Skeletal muscle satellite cell (primary cell): Measurements from ENCODE around the gene RGS6.

Experiments
- H3K27me3 ChIP-seq: 2 replicates; pipeline ENCODE4 v1.7.0; 2013; ENCODE audit warnings: low read length; ENCODE audit not compliant: control insufficient read depth, insufficient read depth
- H3K36me3 ChIP-seq: 2 replicates; pipeline ENCODE4 v1.7.0; 2013; ENCODE audit warnings: mild to moderate bottlenecking, control low read depth, low read length; ENCODE audit not compliant: insufficient read depth
- H3K4me1 ChIP-seq: 2 replicates; pipeline ENCODE4 v1.7.0; 2013; ENCODE audit warnings: low read length; ENCODE audit not compliant: control insufficient read depth, insufficient read depth
- H3K4me2 ChIP-seq: 2 replicates; pipeline ENCODE4 v1.7.0; 2013; ENCODE audit warnings: mild to moderate bottlenecking, low read length
- H3K4me3 ChIP-seq: 2 replicates; pipeline ENCODE4 v1.7.0; 2013; ENCODE audit warnings: low read length
- H3K9ac ChIP-seq: 2 replicates; pipeline ENCODE4 v1.7.0; 2013; ENCODE audit warnings: mild to moderate bottlenecking, low read depth, low read length, moderate library complexity
- H3K9me3 ChIP-seq: replicated peaks from 2 replicates; pipeline ENCODE4 v1.7.0; 2013; ENCODE audit warnings: mild to moderate bottlenecking, control low read depth, low read length

The RGS6 gene

DNA sequence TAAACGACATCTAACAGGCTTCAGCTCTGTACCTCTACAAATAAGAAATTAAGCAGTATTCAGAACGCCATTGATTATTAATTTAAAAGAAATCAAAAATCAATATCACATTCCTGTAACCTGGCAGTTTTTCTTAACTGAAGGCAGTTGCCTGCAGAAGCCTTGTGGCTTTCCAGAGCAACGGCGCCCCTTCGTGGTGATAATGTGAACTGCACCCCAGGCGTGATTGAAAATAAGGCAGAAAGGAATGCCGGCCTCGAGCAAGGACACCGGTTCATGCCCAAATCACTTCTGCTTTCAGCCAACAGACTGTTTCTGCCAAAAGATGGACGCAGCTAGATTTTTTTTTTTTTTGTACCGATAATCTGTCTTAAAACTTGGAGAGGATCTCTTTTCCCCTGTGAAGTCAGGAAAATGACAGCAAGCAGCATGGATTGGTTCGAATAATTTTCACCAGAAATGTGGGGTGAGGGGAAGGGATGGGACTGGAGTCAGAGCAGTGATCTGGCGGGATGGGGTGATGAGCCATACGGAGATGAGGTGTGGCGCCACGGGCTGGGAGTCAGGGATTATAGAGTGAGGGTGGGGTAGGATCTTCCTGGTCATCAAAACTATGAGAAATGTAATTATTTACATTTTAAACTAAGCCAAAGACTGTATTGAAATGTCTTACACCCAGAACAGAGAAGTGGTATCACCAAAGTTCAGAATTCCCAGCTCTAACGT lies 488.7 kb downstream of the RGS6 start:
- Histone ChIP-seq H3K4me3 (no peak overlapping the region), H3K4me2 (no peak overlapping the region), H3K4me1 (no peaks in the 10 kb centered on the region), H3K9ac (no peak overlapping the region), H3K36me3 (no peaks in the 10 kb centered on the region), H3K9me3 (no peaks in the 10 kb centered on the region), H3K27me3 (peaks cover 17% of the 10 kb centered on the region)

GRCh38 chr14:72423957-72424356 lies 491.7 kb downstream of the RGS6 start:
- Histone ChIP-seq H3K4me3 (no peak overlapping the region), H3K9me3 (no peaks in the 10 kb centered on the region), H3K27me3 (peaks cover 22% of the 10 kb centered on the region), H3K36me3 (no peaks in the 10 kb centered on the region), H3K9ac (no peak overlapping the region), H3K4me1 (no peaks in the 10 kb centered on the region), H3K4me2 (no peak overlapping the region)

- no peak overlapping the region for H3K9ac ChIP-seq
- no peak overlapping the region for H3K4me2 ChIP-seq
- no peak overlapping the region for H3K4me3 ChIP-seq
- H3K4me1 ChIP-seq: no peaks in the 10 kb centered on the region
- no peaks in the 10 kb centered on the region for H3K9me3 ChIP-seq
- H3K36me3 ChIP-seq: no peaks in the 10 kb centered on the region
- H3K27me3 ChIP-seq: peaks cover 34% of the 10 kb centered on the region
Measured at GRCh38 chr14:72430457-72430856, 498.2 kb downstream of the RGS6 start.

- Histone ChIP-seq H3K4me2 (no peak overlapping the region), H3K27me3 (peaks cover 36% of the 10 kb centered on the region), H3K9me3 (no peaks in the 10 kb centered on the region), H3K9ac (no peak overlapping the region), H3K4me1 (no peaks in the 10 kb centered on the region), H3K36me3 (no peaks in the 10 kb centered on the region), H3K4me3 (no peak overlapping the region)
Measured at GRCh38 chr14:72432748-72433147, 500.5 kb downstream of the RGS6 start.

GRCh38 chr14:72433511-72433910 lies 501.3 kb downstream of the RGS6 start:
- Histone ChIP-seq H3K4me1 (no peaks in the 10 kb centered on the region), H3K4me2 (no peak overlapping the region), H3K4me3 (no peak overlapping the region), H3K36me3 (no peaks in the 10 kb centered on the region), H3K9me3 (no peaks in the 10 kb centered on the region), H3K9ac (no peak overlapping the region), H3K27me3 (peaks cover 37% of the 10 kb centered on the region)

DNA sequence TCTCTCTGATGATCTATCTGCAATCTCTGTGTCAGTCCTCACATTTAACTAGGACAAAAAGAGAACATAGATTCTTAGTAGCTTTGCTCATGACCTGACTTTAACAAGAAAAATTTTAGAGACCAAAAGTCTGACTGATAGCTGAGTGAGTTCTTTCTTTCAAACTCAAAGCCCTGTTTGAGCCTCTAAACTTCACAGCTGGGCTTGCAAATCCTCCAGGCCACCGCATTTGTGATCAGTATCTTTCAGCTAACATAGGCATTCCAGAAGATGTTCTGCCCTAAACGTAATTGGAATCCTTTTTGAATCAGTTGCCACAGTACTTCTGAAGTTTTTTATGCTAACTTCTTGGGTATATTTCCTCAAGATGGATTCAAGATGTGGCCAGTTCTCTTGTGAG lies 502.6 kb downstream of the RGS6 start:
- Histone ChIP-seq H3K36me3 (no peaks in the 10 kb centered on the region), H3K27me3 (peaks cover 46% of the 10 kb centered on the region), H3K4me3 (no peak overlapping the region), H3K9ac (no peak overlapping the region), H3K9me3 (no peaks in the 10 kb centered on the region), H3K4me2 (no peak overlapping the region), H3K4me1 (no peaks in the 10 kb centered on the region)

GRCh38 chr14:72439707-72440106 lies 507.5 kb downstream of the RGS6 start:
- Histone ChIP-seq H3K27me3 (peaks cover 34% of the 10 kb centered on the region), H3K4me2 (no peak overlapping the region), H3K9ac (no peak overlapping the region), H3K36me3 (no peaks in the 10 kb centered on the region), H3K4me1 (no peaks in the 10 kb centered on the region), H3K9me3 (no peaks in the 10 kb centered on the region), H3K4me3 (no peak overlapping the region)

DNA sequence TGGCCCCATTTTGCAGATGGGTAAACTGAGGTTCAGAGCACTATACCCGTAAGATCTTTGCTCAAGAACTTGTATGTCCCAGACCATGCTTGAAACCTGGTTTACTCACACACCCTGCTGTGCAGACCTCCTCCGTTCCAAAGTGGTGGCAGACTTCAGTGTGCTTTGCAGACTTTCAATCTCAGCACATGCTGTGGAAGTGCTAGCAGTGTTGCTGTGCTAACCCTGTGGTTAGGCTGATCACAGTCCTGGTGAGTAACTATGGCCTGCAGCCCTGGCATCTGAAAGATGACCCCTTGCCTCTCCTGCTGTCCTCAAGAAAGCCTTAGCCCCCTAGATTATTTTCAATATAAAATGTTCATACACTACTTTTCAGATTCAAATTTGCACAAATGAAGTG lies 511.0 kb downstream of the RGS6 start:
- Histone ChIP-seq H3K4me3 (no peak overlapping the region), H3K4me2 (no peak overlapping the region), H3K9me3 (no peaks in the 10 kb centered on the region), H3K4me1 (no peaks in the 10 kb centered on the region), H3K27me3 (peaks cover 25% of the 10 kb centered on the region), H3K9ac (no peak overlapping the region), H3K36me3 (no peaks in the 10 kb centered on the region)

DNA sequence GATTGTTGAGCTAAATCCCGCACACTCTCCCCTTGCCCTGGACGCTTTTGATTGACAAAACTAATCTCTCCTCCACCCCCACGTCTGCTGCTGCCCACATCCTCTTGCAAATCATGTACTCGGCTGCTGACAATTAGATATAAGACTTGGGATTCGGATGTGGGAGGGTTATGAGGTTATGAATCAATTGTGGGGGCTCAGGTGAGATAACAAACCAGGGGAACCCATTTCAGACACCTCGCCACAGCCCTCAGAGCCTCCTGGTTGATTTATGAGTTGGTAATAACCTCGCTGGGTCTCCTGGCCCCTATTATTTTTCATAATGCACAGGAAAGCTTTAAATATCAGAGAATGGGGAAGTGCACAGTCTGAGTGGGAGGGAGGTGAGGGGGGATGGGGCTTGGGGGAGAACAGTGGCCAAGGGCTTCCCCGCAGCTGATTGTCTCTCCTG lies 511.8 kb downstream of the RGS6 start:
- Histone ChIP-seq H3K9me3 (no peaks in the 10 kb centered on the region), H3K4me3 (no peak overlapping the region), H3K4me1 (no peaks in the 10 kb centered on the region), H3K4me2 (no peak overlapping the region), H3K36me3 (no peaks in the 10 kb centered on the region), H3K9ac (no peak overlapping the region), H3K27me3 (peaks cover 18% of the 10 kb centered on the region)

- H3K9me3 ChIP-seq: no peaks in the 10 kb centered on the region
- no peaks in the 10 kb centered on the region for H3K36me3 ChIP-seq
- no peak overlapping the region for H3K9ac ChIP-seq
- no peak overlapping the region for H3K4me3 ChIP-seq
- H3K4me1 ChIP-seq: no peaks in the 10 kb centered on the region
- peaks cover 14% of the 10 kb centered on the region for H3K27me3 ChIP-seq
- no peak overlapping the region for H3K4me2 ChIP-seq
Measured at GRCh38 chr14:72444701-72445100, 512.5 kb downstream of the RGS6 start.

DNA sequence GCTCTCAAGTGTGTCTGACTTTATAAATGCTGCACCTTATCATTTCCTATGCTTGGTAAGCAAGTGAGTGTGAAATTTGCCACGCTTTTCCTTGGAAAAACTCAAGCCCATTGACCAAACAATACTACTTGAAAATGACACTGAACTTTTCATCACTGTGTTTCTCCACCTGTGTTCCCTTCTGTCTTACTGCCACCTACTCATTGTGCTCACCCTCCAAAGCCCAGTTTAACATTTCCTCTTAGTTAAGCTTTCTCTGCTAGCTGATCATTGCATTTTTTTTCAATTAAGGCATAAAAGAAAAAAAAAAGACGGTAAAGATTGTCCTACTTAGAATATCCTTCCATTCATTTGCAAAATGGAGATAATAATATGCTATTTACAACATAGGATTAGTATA lies 516.0 kb downstream of the RGS6 start:
- Histone ChIP-seq H3K9ac (no peak overlapping the region), H3K9me3 (no peaks in the 10 kb centered on the region), H3K4me2 (no peak overlapping the region), H3K4me3 (no peak overlapping the region), H3K36me3 (no peaks in the 10 kb centered on the region), H3K27me3 (peaks cover 4% of the 10 kb centered on the region), H3K4me1 (no peaks in the 10 kb centered on the region)

DNA sequence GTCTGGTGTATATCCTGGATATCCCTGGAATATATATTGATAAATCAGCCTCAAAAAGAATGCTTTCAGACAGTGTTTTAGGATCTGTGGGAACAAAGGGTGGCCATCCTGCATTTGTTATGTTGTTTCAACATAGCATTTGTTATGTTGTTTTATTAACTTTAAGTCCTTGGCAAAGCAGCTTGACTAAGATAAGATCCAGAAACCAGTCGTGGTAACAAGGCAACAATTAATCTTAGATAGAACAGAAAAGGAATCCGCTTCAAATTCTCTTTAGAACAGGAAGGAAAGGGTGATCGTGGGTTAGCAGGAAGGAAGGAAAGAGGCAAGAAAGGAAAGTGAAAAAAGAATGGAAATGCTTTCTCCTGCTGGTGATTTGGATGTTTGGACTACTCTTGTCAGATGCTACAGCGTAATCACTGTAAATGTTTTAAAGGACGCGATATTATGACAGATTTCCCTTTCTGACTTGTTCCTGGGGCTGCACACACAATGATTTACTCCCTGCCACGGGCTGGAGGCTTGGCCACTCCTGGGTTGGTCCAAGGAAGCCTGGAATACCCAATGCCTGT lies 518.3 kb downstream of the RGS6 start:
- H3K27me3 ChIP-seq: peaks cover 19% of the 10 kb centered on the region
- H3K4me1 ChIP-seq: no peaks in the 10 kb centered on the region
- no peaks in the 10 kb centered on the region for H3K9me3 ChIP-seq
- H3K4me2 ChIP-seq: no peak overlapping the region
- H3K9ac ChIP-seq: no peak overlapping the region
- H3K36me3 ChIP-seq: no peaks in the 10 kb centered on the region
- H3K4me3 ChIP-seq: no peak overlapping the region
